Heart left ventricle (tissue), 16 donors: ENCODE results near the gene BORCS5. TPM values are rescaled to one million over a fixed set of nuclear protein-coding genes. Genes with fewer than 3 reads are reported as not detected.

Experiments
- ATAC-seq, 4 donors: fragments of 200-7000 bp; cut with Tn5 transposase; one replicate each; pipeline ENCODE4 v1.9.1; 2020 to 2022; ENCODE audit warnings: moderate library complexity in 4 of 4, mild to moderate bottlenecking in 3 of 4, moderate number of reproducible peaks in 1 of 4
- DNase-seq, 5 donors: peaks; one replicate each; pipeline ENCODE4 v3.0.0-alpha.2; 2020
- H3K27ac ChIP-seq, 12 donors: fragments of 200-600 bp; sonication (generic) in 4 of 12; one replicate each; pipeline versions ENCODE4 v1.5.0 to v1.8.0; 2016 to 2022; ENCODE audit warnings: mild to moderate bottlenecking in 2 of 12
- H3K27me3 ChIP-seq, 9 donors: fragments of 200-600 bp; sonication (generic) in 2 of 9; one replicate each; pipeline versions ENCODE4 v1.5.1 to v1.8.0; 2016 to 2022; ENCODE audit warnings: mild to moderate bottlenecking in 3 of 9
- H3K36me3 ChIP-seq, 9 donors: fragments of 200-600 bp; sonication (generic) in 2 of 9; one replicate each; pipeline versions ENCODE4 v1.5.0 to v1.8.0; 2018 to 2022; ENCODE audit warnings: mild to moderate bottlenecking in 2 of 9
- H3K4me1 ChIP-seq, 12 donors: fragments of 200-600 bp; sonication (generic) in 4 of 12; one replicate each; pipeline versions ENCODE4 v1.5.0 to v1.8.0; 2016 to 2022; ENCODE audit warnings: mild to moderate bottlenecking in 3 of 12
- H3K4me3 ChIP-seq, 12 donors: fragments of 200-600 bp; sonication (generic) in 4 of 12; one replicate each; pipeline versions ENCODE4 v1.5.0 to v1.8.0; 2017 to 2022; ENCODE audit warnings: mild to moderate bottlenecking in 9 of 12, moderate library complexity in 4 of 12
- H3K9me3 ChIP-seq, 12 donors: fragments of 200-600 bp; sonication (generic) in 4 of 12; one replicate each; pipeline versions ENCODE4 v1.5.0 to v1.8.0; 2016 to 2022; ENCODE audit warnings: mild to moderate bottlenecking in 1 of 12
- POLR2A ChIP-seq, 2 donors: fragments of 450-650 bp; IDR thresholded peaks; one replicate each; pipeline ENCODE4 v1.6.1; 2017; ENCODE audit warnings: antibody characterized with exemption in 2 of 2, mild to moderate bottlenecking in 2 of 2, moderate library complexity in 2 of 2
- WGBS, 4 donors: extraction: QIAGEN DNeasy Blood & Tissue Kit in 2 of 4; methylation state at CpG; one replicate each; pipeline versions ENCODE4 v1.1.5 to v1.1.7; 2013 to 2018; 5-methylcytosine and 5-hydroxymethylcytosine counted together
- intact Hi-C, 10 donors: fragments of 100-400 bp; cut with DNase I; formaldehyde crosslinking; loops; one replicate each; pipeline versions ENCODE4 v1.11.1 to v1.14.2; 2022
- polyA plus RNA-seq, 2 donors: library from polyadenylated mRNA; stranded (reverse); fragments of 200-250 nt; gene quantifications; one replicate each; pipeline ENCODE4 v1.2.3, GENCODE V29; 2013
- total RNA-seq, 9 donors: library from RNA; depleted of rRNA in 2 of 9; stranded (reverse); fragments of >200 nt in 2 of 9; fragmentation: NEBNext Ultra II Directional in 3 of 9; extraction: Animal tissue kit (Norgen Biotek cat#: 25700) in 3 of 9; gene quantifications; one replicate each; pipeline versions ENCODE4 v1.1.0 to v1.2.4, GENCODE V29; 2016 to 2023
- TF ChIP-seq, protein P1 (sequence below), 12 donors: fragments of 200-600 bp; sonication (generic) in 4 of 12; IDR thresholded peaks; one replicate each; pipeline versions ENCODE4 v1.5.0 to v1.8.0; 2018 to 2022; ENCODE audit warnings: antibody characterized with exemption in 12 of 12, mild to moderate bottlenecking in 5 of 12
- donor health status: ischemic (EF 13 %, LVEDD 7.1; RV severe dilation, severe dysfunction).
- donor health status: healthy with polysubstance abuse.
- donor health status: DM: no; HTN: yes; CAD: no.
- donor health status: DM: no; HTN: no; CAD: no.
- donor health status: ischemic (EF 25% LVEDD 6.9; RV normal size, moderate dysfunction).
- donor health status: ischemic (EF 25% LVEDD 5.7; RV mildly dilated, moderate dysfunction).
- donor health status: healthy.
- donor health status: DM: yes; HTN: yes; CAD: no.
- donor health status: ischemic (EF 35%, LVEDD 5.7; RV mildly dilated, moderate dysfunction).
- donor health status: nonischemic (EF 11% LVEDD 7.7; RV severe dilation, severe dysfunction).
- donor health status: DM: yes; HTN: yes; CAD: no.
- donor health status: PGD.
- donor health status: ischemic (EF 29% LVEDD 5.4; RV normal size, mild dysfunction).
- donor health status: nonischemic (EF 23%, LVEDD 6.1; RV moderate dilation, normal function).

Gene BORCS5
- total and polyA plus RNA-seq, 11 donors, result 3.9 to 21.3 (median 12.3) TPM

DNA sequence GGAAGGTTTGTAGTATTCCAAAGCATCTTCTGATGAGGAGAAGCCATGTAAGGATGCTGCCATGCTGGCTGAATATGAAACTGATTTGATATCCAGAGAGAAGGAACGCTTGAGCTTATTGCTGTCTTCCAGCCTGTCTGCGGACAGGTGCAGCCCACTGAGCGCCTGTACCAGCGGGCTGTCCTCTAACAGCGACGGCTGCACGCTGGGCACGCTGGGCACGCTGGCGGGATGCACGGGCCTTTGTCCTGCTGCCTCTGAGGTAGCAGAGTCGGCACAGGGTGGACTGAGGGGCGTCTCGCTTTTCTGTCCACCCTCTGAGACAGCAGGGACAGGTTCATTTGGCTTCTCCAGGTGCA, 120.6 kb downstream of the BORCS5 start:
- Histone ChIP-seq H3K4me1 (peaks cover 0 to 25% (median 5%) of the 10 kb centered on the region in 12 donors), H3K4me3 (no peak overlapping the region), H3K36me3 (peaks cover 0 to 82% (median 48%) of the 10 kb centered on the region in 9 donors), H3K27me3 (no peaks in the 10 kb centered on the region), H3K9me3 (no peaks in the 10 kb centered on the region), H3K27ac (no peak overlapping the region)
- no peak for TF ChIP-seq POLR2A (IDR thresholded peaks at IDR 0.05)
- TF ChIP-seq, protein P1, sequence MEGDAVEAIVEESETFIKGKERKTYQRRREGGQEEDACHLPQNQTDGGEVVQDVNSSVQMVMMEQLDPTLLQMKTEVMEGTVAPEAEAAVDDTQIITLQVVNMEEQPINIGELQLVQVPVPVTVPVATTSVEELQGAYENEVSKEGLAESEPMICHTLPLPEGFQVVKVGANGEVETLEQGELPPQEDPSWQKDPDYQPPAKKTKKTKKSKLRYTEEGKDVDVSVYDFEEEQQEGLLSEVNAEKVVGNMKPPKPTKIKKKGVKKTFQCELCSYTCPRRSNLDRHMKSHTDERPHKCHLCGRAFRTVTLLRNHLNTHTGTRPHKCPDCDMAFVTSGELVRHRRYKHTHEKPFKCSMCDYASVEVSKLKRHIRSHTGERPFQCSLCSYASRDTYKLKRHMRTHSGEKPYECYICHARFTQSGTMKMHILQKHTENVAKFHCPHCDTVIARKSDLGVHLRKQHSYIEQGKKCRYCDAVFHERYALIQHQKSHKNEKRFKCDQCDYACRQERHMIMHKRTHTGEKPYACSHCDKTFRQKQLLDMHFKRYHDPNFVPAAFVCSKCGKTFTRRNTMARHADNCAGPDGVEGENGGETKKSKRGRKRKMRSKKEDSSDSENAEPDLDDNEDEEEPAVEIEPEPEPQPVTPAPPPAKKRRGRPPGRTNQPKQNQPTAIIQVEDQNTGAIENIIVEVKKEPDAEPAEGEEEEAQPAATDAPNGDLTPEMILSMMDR (IDR thresholded peaks at IDR 0.05), result no peak
- intact Hi-C loops, result no loop called here
- no peak for ATAC-seq
- WGBS, 4 donors, result 93 to 100% (median 95%) methylated on average over 3 to 14 of the region's 14 CpGs
- DNase-seq, result no peak

DNA sequence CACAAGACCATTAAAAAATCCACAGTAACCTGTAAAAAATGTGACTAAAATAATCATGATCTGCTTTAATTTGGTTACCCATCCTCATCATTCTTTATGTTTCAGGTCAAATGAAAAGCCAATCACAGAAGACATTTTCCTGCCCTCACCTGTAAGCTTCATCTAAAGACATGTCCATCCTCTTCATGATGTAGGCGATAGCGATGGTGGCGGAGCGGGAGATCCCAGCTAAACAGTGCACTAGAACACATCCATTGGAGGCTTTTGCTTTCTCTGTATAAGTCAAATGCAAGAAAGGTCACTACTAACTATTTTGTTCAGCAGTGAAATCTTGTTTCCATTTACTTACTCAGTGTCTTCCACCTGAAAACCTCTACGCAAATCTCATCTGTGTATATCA, 123.2 kb downstream of the BORCS5 start:
- ATAC-seq (no peak), DNase-seq (no peak)
- Histone ChIP-seq H3K36me3 (peaks cover 0 to 96% (median 54%) of the 10 kb centered on the region in 9 donors), H3K27ac (no peak overlapping the region), H3K4me3 (no peak overlapping the region), H3K9me3 (no peaks in the 10 kb centered on the region), H3K4me1 (peaks cover 0 to 30% (median 0%) of the 10 kb centered on the region in 12 donors), H3K27me3 (no peaks in the 10 kb centered on the region)
- intact Hi-C loops, result no loop called here
- 98 to 99% (median 99%) methylated on average over 5 of the region's 5 CpGs for WGBS, 4 donors
- TF ChIP-seq, protein P1 (IDR thresholded peaks at IDR 0.05), result no peak
- TF ChIP-seq POLR2A (IDR thresholded peaks at IDR 0.05), result no peak

DNA sequence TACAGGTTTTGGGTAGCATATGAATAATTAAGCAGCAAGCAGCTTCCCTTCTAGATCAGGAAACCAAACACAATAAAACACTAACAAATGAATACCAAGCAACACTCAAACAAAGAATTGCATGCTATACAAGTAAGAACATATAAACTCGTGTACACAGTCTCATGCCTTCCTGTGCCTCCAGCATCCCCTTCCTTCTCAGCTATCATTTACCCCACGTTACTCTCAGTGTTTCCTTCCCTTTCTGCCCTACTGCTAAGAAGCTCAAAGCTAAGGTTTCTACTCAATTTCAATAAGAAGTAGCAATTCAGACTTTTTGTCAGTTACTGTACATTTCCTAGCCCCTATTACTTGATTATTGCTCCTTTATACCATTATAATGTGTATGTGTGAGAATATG, 124.8 kb downstream of the BORCS5 start:
- intact Hi-C loops, result no loop called here
- H3K36me3 ChIP-seq, result peaks cover 0 to 95% (median 57%) of the 10 kb centered on the region in 9 donors

DNA sequence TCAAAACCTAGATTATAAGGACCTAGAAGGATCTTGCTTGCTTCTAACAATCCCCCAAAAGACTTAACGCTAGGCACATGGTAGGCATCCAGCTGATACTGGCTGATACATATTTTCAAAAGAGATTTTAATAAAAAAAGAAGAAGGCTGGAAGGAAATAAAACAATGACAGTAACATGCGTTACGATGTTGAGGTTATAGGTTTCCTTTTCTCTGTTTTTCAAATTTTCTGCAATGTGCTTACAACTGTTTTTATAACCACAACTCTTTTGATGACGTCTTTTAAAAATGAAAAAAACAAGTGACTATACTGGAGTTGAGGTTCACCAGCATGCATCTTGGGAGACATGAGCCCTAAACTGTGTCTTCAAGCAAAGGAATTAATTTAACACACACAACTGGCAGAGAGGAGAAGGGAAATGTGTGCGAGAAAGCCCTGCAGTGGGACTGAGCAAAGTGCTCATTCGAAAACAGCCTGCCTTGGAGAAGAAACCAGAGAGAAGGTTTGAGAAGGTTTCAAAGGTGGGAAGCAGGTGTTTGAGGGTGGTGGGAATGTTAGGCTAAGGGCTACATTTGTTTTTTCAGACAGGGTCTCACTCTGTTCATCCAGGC, 125.4 kb downstream of the BORCS5 start:
- peaks cover 0 to 94% (median 53%) of the 10 kb centered on the region in 9 donors for H3K36me3 ChIP-seq
- intact Hi-C loops, result no loop called here
- 82 to 91% (median 87%) methylated on average over 6 of the region's 6 CpGs for WGBS, 4 donors

More for the DNA sequence above, 124.8 kb downstream of the BORCS5 start:
- TF ChIP-seq, protein P1 (IDR thresholded peaks at IDR 0.05), result no peak
- no peak for TF ChIP-seq POLR2A (IDR thresholded peaks at IDR 0.05)
- no peaks in the 10 kb centered on the region for H3K9me3 ChIP-seq
- H3K27me3 ChIP-seq, result no peaks in the 10 kb centered on the region
- peak overlapping the region in 1 of 12 donors; percentile 70 for H3K27ac ChIP-seq
- peaks cover 0 to 19% (median 0%) of the 10 kb centered on the region in 12 donors for H3K4me1 ChIP-seq
- ATAC-seq (peak in 1 of 4 donors; percentile 26), DNase-seq (no peak)
- WGBS, 4 donors, result 46 to 61% (median 49%) methylated on average over 2 of the region's 2 CpGs
- H3K4me3 ChIP-seq, result no peak overlapping the region

More for the DNA sequence above, 125.4 kb downstream of the BORCS5 start:
- no peaks in the 10 kb centered on the region for H3K27me3 ChIP-seq
- TF ChIP-seq, protein P1 (IDR thresholded peaks at IDR 0.05), result no peak
- TF ChIP-seq POLR2A (IDR thresholded peaks at IDR 0.05), result no peak
- H3K27ac ChIP-seq, result peak overlapping the region in 1 of 12 donors; percentile 73
- DNase-seq (no peak), ATAC-seq (no peak)
- peaks cover 0 to 19% (median 0%) of the 10 kb centered on the region in 12 donors for H3K4me1 ChIP-seq
- H3K4me3 ChIP-seq, result peak overlapping the region in 1 of 12 donors; percentile 9
- no peaks in the 10 kb centered on the region for H3K9me3 ChIP-seq
